HG03378 (cell line): ENCODE results near the gene RRM2.

Source experiments
- ATAC-seq: cut with Tn5 transposase; IDR thresholded peaks from one replicate; pipeline ENCODE4 v1.9.1; 2021; ENCODE audit warnings: mild to moderate bottlenecking, moderate library complexity; ENCODE audit not compliant: unreplicated experiment

Gene RRM2

GRCh38 chr2:10122500-10123280 lies at the start of gene RRM2:
RRM2 (plus strand) TSS chr2:10122739; CDS start chr2:10122799, 60 bp downstream.
- peak; percentile 60 for ATAC-seq

- no peak for ATAC-seq
Measured at GRCh38 chr2:10073706-10074105, 48.8 kb upstream of the RRM2 start.

- ATAC-seq: no peak
Measured at GRCh38 chr2:10075101-10075500, 47.4 kb upstream of the RRM2 start.

GRCh38 chr2:10075571-10076209 lies 46.8 kb upstream of the RRM2 start:
- ATAC-seq: no peak

- no peak for ATAC-seq
Measured at GRCh38 chr2:10076511-10076910, 46.0 kb upstream of the RRM2 start.

- no peak for ATAC-seq
Measured at GRCh38 chr2:10076988-10077527, 45.5 kb upstream of the RRM2 start.

- ATAC-seq: no peak
Measured at GRCh38 chr2:10078001-10078400, 44.5 kb upstream of the RRM2 start.

- ATAC-seq: no peak
Measured at GRCh38 chr2:10078704-10079265, 43.8 kb upstream of the RRM2 start.

GRCh38 chr2:10079266-10079869 lies 43.2 kb upstream of the RRM2 start:
- no peak for ATAC-seq

GRCh38 chr2:10079870-10080535 lies 42.5 kb upstream of the RRM2 start, which contains the start of gene CYS1:
CYS1 (minus strand) TSS chr2:10080411; CDS start chr2:10080223, 188 bp downstream.
- no peak for ATAC-seq

- ATAC-seq: no peak
Measured at GRCh38 chr2:10080536-10081304, 41.8 kb upstream of the RRM2 start.

GRCh38 chr2:10083046-10083445 lies 39.5 kb upstream of the RRM2 start:
- ATAC-seq: no peak

GRCh38 chr2:10083692-10084211 lies 38.8 kb upstream of the RRM2 start:
- ATAC-seq: peak; percentile 44

GRCh38 chr2:10084223-10084865 lies 38.2 kb upstream of the RRM2 start:
- ATAC-seq: no peak

GRCh38 chr2:10085043-10085667 lies 37.4 kb upstream of the RRM2 start:
- ATAC-seq: no peak

- no peak for ATAC-seq
Measured at GRCh38 chr2:10085668-10086059, 36.9 kb upstream of the RRM2 start.

- ATAC-seq: no peak
Measured at GRCh38 chr2:10086950-10087349, 35.6 kb upstream of the RRM2 start.

- ATAC-seq: no peak
Measured at GRCh38 chr2:10087360-10087759, 35.2 kb upstream of the RRM2 start.
